Colonic mucosa (tissue), 4 donors: ENCODE data around the gene MVK. TPM values are rescaled to one million over a fixed set of nuclear protein-coding genes. Genes with fewer than 3 reads are reported as not detected.

Experiments
- DNase-seq: peaks from one replicate; pipeline ENCODE4 v3.0.0-alpha.2; 2020
- H3K27ac ChIP-seq: fragments of 200-600 bp; one replicate; pipeline ENCODE4 v1.8.0; 2021
- H3K27me3 ChIP-seq: fragments of 200-600 bp; one replicate; pipeline ENCODE4 v1.8.0; 2021
- H3K36me3 ChIP-seq: fragments of 200-600 bp; one replicate; pipeline ENCODE4 v1.8.0; 2021
- H3K4me1 ChIP-seq: fragments of 200-600 bp; one replicate; pipeline ENCODE4 v1.8.0; 2021; ENCODE audit warnings: mild to moderate bottlenecking
- H3K4me3 ChIP-seq: fragments of 200-600 bp; one replicate; pipeline ENCODE4 v1.8.0; 2021
- H3K9ac ChIP-seq, 2 donors: one replicate each; pipeline ENCODE4 v1.7.0; 2013; ENCODE audit warnings: control low read depth in 2 of 2, low read depth in 2 of 2, low read length in 2 of 2
- H3K9me3 ChIP-seq: fragments of 200-600 bp; one replicate; pipeline ENCODE4 v1.8.0; 2021
- intact Hi-C: fragments of 100-400 bp; cut with DNase I; formaldehyde crosslinking; loops from one replicate; pipeline ENCODE4 v1.14.1; 2022
- total RNA-seq, 2 donors: library from RNA; stranded (reverse); fragmentation: NEBNext Ultra II Directional in 1 of 2; extraction: Animal tissue kit (Norgen Biotek cat#: 25700) in 1 of 2; gene quantifications; one replicate each; pipeline ENCODE4 v1.2.1, GENCODE V29; 2021
- TF ChIP-seq, protein P1 (sequence below): fragments of 200-600 bp; IDR thresholded peaks from one replicate; pipeline ENCODE4 v1.8.0; 2022; ENCODE audit warnings: antibody characterized with exemption, mild to moderate bottlenecking
- donor health status: healthy.
- donor health status: DM: no; HTN: no; CAD: no.
- donor health status: DM: no; HTN: no; CAD: no.

The MVK gene
- total RNA-seq, 2 donors from 2014 or later: 29.6 to 38.9 TPM

DNA sequence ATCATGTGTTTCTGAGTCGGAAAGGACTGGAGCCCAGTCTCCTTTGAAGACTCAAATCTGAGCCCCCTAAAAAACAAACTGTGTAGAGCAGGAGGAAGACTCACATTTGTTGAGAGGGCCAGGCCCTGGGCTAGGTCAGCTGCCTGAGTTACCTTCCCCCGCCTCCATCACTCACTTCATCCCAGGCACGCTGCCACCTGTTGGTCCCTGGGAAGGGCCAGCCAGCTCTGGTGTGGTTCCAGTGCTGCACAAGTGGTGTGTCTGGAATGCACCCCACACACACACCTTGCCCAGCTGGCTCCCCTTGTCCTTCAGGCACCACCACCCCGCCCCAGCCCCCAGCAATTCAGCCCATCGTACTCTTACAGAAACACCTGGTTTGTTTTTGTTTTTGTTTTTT lies 9.0 kb downstream of the MVK start:
- Histone ChIP-seq H3K4me3 (no peak overlapping the region), H3K27ac (no peak overlapping the region), H3K9me3 (no peaks in the 10 kb centered on the region), H3K27me3 (no peaks in the 10 kb centered on the region), H3K9ac (no peak overlapping the region), H3K36me3 (peaks cover 6% of the 10 kb centered on the region), H3K4me1 (no peaks in the 10 kb centered on the region)
- no peak for DNase-seq
- intact Hi-C loops: no loop called here
- TF ChIP-seq, protein P1, sequence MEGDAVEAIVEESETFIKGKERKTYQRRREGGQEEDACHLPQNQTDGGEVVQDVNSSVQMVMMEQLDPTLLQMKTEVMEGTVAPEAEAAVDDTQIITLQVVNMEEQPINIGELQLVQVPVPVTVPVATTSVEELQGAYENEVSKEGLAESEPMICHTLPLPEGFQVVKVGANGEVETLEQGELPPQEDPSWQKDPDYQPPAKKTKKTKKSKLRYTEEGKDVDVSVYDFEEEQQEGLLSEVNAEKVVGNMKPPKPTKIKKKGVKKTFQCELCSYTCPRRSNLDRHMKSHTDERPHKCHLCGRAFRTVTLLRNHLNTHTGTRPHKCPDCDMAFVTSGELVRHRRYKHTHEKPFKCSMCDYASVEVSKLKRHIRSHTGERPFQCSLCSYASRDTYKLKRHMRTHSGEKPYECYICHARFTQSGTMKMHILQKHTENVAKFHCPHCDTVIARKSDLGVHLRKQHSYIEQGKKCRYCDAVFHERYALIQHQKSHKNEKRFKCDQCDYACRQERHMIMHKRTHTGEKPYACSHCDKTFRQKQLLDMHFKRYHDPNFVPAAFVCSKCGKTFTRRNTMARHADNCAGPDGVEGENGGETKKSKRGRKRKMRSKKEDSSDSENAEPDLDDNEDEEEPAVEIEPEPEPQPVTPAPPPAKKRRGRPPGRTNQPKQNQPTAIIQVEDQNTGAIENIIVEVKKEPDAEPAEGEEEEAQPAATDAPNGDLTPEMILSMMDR: no peak

DNA sequence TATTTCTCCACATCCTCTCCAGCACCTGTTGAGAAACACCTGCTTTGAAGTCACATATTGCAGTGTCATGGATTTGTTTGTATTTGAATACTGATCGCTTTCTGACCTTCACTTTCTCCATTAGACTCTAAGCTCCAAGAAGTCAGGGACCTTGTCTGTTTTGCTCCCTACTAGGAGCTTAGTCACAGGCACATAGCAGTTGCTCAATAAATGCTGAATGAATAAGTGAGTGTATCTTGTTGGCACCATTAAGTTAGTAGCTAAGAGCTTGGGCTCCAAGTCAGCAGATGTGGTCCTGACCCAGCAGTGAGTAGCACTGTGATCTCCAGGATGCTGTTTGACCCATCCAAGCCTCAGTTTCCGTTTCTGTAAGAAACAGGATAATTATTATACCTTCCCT lies 10.1 kb downstream of the MVK start:
- H3K36me3 ChIP-seq: peaks cover 6% of the 10 kb centered on the region
- no peak overlapping the region for H3K4me3 ChIP-seq
- intact Hi-C loops: no loop called here
- H3K9me3 ChIP-seq: no peaks in the 10 kb centered on the region
- no peaks in the 10 kb centered on the region for H3K27me3 ChIP-seq
- no peaks in the 10 kb centered on the region for H3K4me1 ChIP-seq
- TF ChIP-seq, protein P1: no peak
- H3K27ac ChIP-seq: no peak overlapping the region
- DNase-seq: no peak
- no peak overlapping the region for H3K9ac ChIP-seq

DNA sequence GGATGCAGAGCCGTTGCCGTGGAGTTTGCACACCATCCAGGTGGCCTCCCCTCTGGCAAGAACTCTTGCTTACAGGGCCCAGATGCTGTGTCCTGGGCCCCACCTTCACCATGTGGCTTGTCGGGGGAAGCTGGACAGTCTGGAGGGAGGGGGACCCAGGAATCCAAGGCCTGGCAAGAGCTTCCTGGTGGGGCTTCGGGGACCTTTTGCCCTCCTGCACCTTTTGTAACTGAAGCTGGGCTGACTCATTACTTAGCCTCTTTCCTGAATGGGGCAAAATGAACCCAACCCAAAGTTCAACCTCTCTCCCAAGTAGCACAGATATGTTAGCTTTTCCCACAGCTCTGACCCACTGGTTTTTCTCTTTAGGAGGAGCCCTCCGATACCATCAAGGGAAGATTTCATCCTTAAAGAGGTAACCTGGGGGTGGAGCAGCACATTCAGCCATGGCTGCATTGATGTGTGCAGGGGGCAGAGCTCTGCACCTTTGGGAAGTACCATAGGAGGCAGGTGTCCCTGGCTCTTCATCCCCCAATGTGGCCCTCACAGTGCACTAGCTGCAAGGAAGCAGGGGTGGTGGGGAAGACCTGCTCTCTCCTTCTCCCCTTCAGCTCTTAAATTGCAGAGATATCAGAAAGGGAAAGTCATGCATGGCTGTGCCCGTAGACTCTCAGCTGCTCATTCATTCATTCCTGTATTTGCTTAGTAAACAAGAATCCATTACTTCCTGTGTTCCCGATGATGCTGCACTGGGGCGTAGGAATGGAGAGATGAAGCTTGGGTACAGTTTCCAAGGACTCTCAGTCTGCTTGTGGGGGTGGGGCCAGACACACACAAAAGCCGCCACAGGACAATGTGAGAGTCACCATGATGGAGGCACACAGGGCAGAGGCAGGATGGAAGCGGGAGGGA lies 13.0 kb downstream of the MVK start:
- H3K27me3 ChIP-seq: no peaks in the 10 kb centered on the region
- H3K9me3 ChIP-seq: no peaks in the 10 kb centered on the region
- H3K4me1 ChIP-seq: no peaks in the 10 kb centered on the region
- intact Hi-C loops: no loop called here
- no peak overlapping the region for H3K9ac ChIP-seq
- no peak overlapping the region for H3K4me3 ChIP-seq
- DNase-seq: no peak
- no peaks in the 10 kb centered on the region for H3K36me3 ChIP-seq
- TF ChIP-seq, protein P1: no peak
- no peak overlapping the region for H3K27ac ChIP-seq

DNA sequence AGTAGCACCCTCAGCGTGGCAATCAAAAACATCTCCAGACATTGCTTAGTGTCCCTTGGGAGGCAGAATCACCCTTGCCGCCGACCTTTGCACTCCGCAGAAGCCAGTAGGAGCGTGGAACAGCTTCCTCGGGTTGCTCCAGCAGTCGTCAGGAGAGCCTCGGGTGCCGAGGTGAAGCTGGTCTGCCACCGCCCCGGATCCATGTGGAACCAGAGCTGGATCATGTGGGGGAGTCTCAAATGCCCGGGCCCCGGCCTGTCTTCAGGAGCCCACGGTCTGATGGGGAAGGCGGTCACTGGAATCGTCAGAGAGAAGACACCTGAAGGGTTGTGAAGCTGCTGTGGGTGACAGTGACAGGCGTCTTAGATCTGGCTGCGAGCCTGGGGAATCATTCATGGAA lies 14.3 kb downstream of the MVK start:
- Histone ChIP-seq H3K9ac (no peak overlapping the region), H3K36me3 (no peaks in the 10 kb centered on the region), H3K4me1 (no peaks in the 10 kb centered on the region), H3K4me3 (no peak overlapping the region), H3K27me3 (no peaks in the 10 kb centered on the region), H3K9me3 (no peaks in the 10 kb centered on the region), H3K27ac (no peak overlapping the region)
- DNase-seq: no peak
- intact Hi-C loops: no loop called here
- TF ChIP-seq, protein P1: no peak

DNA sequence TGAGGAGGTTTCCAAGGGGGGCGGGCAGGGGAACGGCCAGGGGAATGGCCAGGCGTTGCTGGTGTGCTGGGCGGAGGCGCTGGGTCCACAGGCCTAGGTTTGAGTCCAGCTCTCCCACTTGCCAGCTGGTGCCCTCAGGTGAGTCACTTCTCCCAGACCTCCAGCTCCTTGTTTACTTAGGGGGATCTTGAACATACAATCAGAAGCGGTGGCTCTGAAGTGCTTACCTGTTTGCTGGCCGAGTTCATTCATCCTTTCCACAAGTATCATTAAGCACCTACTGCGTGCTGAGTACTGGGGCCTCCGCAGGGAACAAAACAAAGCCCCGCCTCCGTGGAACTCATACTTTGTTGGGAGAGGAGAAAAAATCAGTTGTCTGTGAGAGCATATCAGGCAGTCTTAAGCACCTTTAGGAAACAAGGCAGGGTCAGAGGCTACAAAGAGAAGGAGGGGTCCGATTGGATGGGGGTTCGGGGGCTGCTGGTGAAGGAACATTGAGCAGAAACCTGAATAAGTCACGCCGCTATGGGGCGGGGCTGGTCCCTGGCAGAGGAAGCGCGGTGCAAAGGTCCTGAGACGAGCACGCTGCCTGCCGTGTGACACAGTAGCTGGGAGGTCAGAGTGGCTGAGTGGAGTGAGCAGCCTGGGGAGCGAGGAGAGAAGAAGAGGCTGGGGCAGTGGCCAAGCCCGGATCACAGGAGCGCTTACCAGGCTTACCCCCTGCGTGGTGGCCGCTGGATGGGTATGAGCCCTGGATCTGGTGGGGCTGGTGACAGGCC lies 15.1 kb downstream of the MVK start:
- DNase-seq: peak; percentile 29
- Histone ChIP-seq H3K4me3 (no peak overlapping the region), H3K4me1 (no peaks in the 10 kb centered on the region), H3K27ac (no peak overlapping the region), H3K9me3 (no peaks in the 10 kb centered on the region), H3K36me3 (no peaks in the 10 kb centered on the region), H3K9ac (no peak overlapping the region), H3K27me3 (no peaks in the 10 kb centered on the region)
- intact Hi-C loops: no loop called here
- TF ChIP-seq, protein P1: no peak
